Activated T-helper 1 cell treated with anti-CD3 and anti-CD28 coated beads, Interleukin-12 subunit alpha, Interleukin-12 subunit beta, Interleukin-2, Interleukin-4 antibody, amounts not matched to agents 30 ng/mL and 10 ng/mL and 1 ng/mL, durations not matched to agents 14 hours and 24 hours and 36 hours (primary cell): ENCODE measurements around the gene SLBP. TPM values are rescaled to one million over a fixed set of nuclear protein-coding genes. Genes with fewer than 3 reads are reported as not detected.
A peak's percentile ranks its signal among the peaks of the same experiment; 100 is the strongest.

Experiments used
- DNase-seq: peaks from one replicate; pipeline ENCODE4 v3.0.0; 2021; ENCODE audit warnings: low spot score
- H3K27ac Mint-ChIP-seq: one replicate; pipeline ENCODE4 v1.8.0; 2021; ENCODE audit warnings: mild to moderate bottlenecking, mixed read lengths
- H3K27me3 Mint-ChIP-seq: one replicate; pipeline ENCODE4 v1.8.0; 2022; ENCODE audit warnings: mild to moderate bottlenecking, moderate library complexity, mixed read lengths; ENCODE audit not compliant: insufficient read depth
- H3K36me3 Mint-ChIP-seq: one replicate; pipeline ENCODE4 v1.8.0; 2021; ENCODE audit warnings: low read depth, mixed read lengths
- H3K4me1 Mint-ChIP-seq: one replicate; pipeline ENCODE4 v1.8.0; 2021; ENCODE audit warnings: low read depth, mixed read lengths
- H3K4me3 Mint-ChIP-seq: one replicate; pipeline ENCODE4 v1.8.0; 2021; ENCODE audit warnings: mild to moderate bottlenecking, moderate library complexity, mixed read lengths
- H3K9me3 Mint-ChIP-seq: one replicate; pipeline ENCODE4 v1.8.0; 2021; ENCODE audit warnings: mixed read lengths
- intact Hi-C: fragments of 100-400 bp; cut with micrococcal nuclease; formaldehyde crosslinking; loops from one replicate; pipeline ENCODE4 v1.15.1; 2024
- total RNA-seq: library from RNA; stranded (reverse); gene quantifications from 2 replicates; pipeline ENCODE4 v1.2.3, GENCODE V29; 2022

Gene SLBP
- 136 and 140 TPM in 2 replicates for total RNA-seq

DNA sequence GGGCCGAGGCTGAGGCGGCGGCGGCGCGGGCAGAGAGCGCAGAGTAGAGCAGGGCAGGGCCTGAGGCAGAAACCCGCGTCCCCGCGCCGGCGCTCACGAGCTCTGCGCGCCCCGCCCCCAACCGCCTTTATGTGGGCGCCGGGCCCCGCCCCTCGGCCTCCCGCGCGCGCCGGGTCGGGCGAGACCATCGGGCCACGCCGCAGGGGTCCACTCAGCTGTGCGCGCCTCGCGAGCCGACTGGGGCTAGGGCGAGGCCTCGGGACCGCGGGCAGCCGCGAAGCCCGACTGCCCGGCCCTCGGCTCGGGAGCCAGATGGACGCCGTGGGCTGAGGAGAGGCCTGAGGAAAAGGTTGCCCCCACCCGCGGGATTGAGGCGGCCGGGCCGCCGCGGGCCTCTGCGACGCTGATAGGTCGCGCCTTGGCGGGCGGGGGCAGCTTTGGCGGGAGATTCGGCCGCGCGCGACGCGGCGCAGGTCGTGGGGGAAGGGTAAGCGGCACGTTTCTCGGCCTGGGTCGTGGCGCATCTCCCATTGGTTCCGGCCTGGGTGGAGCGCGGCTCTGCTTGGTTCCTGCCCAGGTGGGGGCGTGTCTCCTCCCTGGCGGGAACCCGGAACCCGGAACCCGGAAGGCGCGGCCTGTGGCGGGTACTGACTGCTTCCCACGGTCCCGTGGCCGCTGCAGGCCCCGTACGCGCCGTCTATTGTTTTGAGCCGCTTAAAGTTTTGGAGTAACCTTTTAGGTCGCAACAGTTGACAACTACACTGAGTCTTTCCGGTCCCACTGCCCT lies at the start of gene SLBP:
SLBP (minus strand) TSS at position 104 of the 787 bp plus-strand sequence. CDS start 131 bp downstream, outside the sequence.
- DNase-seq: peak; percentile 99
- intact Hi-C loops: loop anchor here (1.0 to 5.0 kb wide), 15 partner anchors 9 to 930 kb away; partner anchors contain the start of genes CFAP99, FAM193A, FAM53A and FGFRL1
- Mint-ChIP-seq H3K36me3 (peaks cover 28% of the 10 kb centered on the region), H3K4me3 (peak within 1 kb of the TSS; percentile 99), H3K4me1 (peaks cover 59% of the 10 kb centered on the region), H3K27me3 (no peaks in the 10 kb centered on the region), H3K27ac (peak within 1 kb of the TSS; percentile 89), H3K9me3 (no peaks in the 10 kb centered on the region)

DNA sequence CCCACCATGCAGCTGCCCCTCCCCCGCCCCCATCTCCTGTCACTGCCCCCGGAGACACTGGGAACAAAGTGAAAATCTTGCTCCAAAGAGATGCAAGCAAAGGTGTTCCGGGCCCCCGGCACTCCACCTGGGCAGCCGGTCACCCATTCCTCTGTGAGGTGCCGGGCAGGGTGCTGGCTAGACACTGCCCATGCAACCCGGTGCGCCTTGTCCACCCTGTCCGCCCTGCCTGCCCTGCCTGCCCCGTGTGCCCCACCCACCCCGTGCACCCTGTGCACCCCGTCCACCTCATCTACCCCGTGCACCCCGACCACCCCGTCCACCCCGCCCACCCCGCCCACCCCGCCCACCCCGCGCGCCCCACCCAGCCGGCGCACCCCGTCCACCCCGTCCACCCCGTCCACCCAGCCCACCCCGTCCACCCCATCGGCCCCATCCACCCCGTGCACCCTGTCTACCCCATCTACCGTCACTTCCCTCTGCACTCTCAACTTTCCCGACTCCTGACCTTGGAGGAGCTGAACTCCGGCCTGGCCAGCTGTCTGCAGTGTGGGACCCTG lies 49.1 kb upstream of the SLBP start:
- no peak overlapping the region for H3K4me3 Mint-ChIP-seq
- H3K27me3 Mint-ChIP-seq: peaks cover 14% of the 10 kb centered on the region
- no peak overlapping the region for H3K27ac Mint-ChIP-seq
- no peaks in the 10 kb centered on the region for H3K9me3 Mint-ChIP-seq
- intact Hi-C loops: no loop called here
- H3K4me1 Mint-ChIP-seq: peaks cover 6% of the 10 kb centered on the region
- no peaks in the 10 kb centered on the region for H3K36me3 Mint-ChIP-seq
- DNase-seq: no peak

DNA sequence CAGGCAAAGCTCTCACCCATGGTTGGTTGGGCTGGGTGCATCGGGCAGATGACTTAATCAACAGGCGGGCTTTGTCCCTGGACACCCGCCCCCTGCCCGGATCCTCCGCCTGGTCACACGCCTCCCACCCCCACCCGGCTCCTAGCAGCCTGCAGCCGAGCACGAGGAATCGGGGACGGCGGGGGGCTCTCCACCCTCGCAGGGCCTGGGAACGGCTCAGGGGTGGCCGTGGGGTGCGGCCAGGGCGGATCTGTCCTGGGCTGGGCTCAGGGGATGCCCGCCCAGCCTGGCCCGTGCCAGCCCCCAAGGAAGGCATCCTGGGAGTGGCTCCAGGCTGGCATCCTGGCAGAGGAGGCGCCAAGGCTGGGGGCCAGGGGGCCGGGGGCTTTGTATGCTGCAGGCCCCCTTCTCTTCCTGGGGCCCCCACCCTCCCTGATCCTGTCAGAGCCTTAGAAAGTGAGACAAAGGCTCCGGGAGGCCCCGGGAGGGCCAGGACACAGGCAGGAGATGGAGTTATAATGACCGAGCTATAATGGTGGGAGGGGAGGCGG lies 48.5 kb upstream of the SLBP start:
- DNase-seq: no peak
- no peak overlapping the region for H3K27ac Mint-ChIP-seq
- no peak overlapping the region for H3K4me3 Mint-ChIP-seq
- H3K4me1 Mint-ChIP-seq: peaks cover 6% of the 10 kb centered on the region
- H3K27me3 Mint-ChIP-seq: peaks cover 13% of the 10 kb centered on the region
- no peaks in the 10 kb centered on the region for H3K9me3 Mint-ChIP-seq
- intact Hi-C loops: no loop called here
- no peaks in the 10 kb centered on the region for H3K36me3 Mint-ChIP-seq

DNA sequence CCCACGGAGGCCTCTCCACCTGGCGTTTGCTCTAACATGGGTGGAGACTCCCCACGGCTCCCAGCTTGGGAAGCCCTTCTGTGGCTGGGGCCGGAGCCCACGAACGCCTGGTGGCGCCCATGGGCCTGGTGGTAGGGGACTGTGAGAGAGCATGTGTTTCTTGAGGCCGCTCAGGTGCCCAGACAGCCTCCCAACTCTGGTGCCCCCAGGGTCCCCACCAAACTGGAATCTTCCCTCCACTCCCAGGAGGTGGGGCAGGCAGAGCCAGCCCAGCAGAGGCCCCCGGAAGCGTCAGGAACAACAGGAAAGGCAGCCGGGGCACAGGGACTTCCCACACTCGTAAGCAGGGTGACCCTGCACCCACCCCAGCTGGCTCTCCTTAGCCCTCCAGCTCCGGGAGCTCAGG lies 47.7 kb upstream of the SLBP start:
- Mint-ChIP-seq H3K27ac (no peak overlapping the region), H3K9me3 (no peaks in the 10 kb centered on the region), H3K27me3 (peaks cover 7% of the 10 kb centered on the region), H3K4me1 (peaks cover 6% of the 10 kb centered on the region), H3K4me3 (no peak overlapping the region), H3K36me3 (no peaks in the 10 kb centered on the region)
- DNase-seq: no peak
- intact Hi-C loops: no loop called here

DNA sequence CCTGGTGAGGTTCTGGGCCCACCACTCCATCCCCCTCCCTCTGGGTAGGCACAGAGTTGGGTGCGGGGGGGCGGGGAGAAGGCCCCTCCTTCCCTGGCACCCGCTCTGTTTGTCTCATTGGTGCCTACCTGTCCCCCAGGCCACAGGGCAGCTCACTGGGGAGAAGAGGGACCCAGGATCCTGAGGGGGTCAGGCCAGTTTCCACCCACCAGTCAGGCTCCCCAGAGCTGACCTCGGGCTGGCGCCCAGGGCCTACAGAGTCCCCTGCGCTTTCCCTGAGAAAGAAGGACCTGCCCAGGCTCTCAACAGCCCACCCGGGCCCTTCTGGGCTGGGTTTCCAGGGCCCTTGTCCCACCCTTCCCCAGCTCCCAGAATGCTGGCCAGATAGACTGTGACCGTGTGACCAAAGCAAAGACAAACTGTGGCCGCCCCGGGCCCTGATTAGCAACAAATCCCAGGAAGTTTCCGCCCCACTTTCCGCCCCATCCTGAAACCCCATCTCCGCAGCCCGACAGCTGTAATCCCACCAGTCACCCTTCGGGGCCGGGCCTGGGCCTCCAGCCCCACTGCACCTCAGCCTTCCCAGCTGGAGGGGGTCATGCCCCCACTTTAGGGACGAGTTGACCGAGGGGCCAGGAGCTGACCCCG lies 47.2 kb upstream of the SLBP start:
- no peak overlapping the region for H3K27ac Mint-ChIP-seq
- intact Hi-C loops: no loop called here
- H3K9me3 Mint-ChIP-seq: no peaks in the 10 kb centered on the region
- H3K27me3 Mint-ChIP-seq: peaks cover 7% of the 10 kb centered on the region
- H3K36me3 Mint-ChIP-seq: no peaks in the 10 kb centered on the region
- H3K4me3 Mint-ChIP-seq: no peak overlapping the region
- H3K4me1 Mint-ChIP-seq: peaks cover 6% of the 10 kb centered on the region
- no peak for DNase-seq

DNA sequence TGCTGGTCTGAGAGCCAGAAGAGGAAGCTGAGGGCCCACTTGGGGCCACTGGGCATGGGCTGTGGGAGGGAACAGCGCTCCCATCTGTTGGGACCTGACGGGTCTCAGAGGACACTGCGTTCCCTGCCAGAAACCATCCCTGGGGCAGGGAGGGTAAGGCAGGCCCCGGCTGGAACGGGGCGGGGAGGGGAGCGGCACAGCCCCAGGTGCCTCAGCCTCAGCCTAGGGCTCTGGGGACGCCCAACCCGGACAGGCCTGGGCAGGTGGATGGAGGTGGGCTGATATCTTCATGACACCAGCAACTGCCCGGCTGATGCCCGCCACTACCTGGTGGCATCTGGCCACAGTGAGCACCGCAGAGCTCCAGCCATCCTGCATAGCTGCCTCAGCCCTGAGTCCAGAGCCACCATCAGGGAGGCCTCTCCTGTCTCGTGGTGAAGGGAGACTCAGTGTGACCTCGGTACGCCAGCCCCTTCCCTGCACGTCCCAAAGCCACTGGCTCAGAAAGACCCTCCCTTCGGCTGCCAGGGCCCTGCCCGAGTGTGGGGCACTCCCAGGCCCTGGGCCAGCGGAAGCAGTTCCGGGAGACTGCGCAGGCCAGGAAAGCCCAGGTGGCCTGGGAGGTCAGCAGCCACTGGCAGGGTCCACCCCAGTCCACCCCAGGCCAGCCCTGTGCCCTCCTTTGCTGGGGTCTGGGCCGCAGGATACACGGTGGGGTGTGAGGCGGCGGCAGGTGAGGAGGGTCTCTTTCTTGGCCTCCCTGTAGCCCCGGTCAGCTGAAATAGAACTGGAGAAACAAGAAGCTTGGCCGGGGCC lies 46.4 kb upstream of the SLBP start:
- Mint-ChIP-seq H3K4me1 (peaks cover 6% of the 10 kb centered on the region), H3K27ac (no peak overlapping the region), H3K36me3 (no peaks in the 10 kb centered on the region), H3K4me3 (no peak overlapping the region), H3K9me3 (no peaks in the 10 kb centered on the region), H3K27me3 (peaks cover 3% of the 10 kb centered on the region)
- no peak for DNase-seq
- intact Hi-C loops: no loop called here

DNA sequence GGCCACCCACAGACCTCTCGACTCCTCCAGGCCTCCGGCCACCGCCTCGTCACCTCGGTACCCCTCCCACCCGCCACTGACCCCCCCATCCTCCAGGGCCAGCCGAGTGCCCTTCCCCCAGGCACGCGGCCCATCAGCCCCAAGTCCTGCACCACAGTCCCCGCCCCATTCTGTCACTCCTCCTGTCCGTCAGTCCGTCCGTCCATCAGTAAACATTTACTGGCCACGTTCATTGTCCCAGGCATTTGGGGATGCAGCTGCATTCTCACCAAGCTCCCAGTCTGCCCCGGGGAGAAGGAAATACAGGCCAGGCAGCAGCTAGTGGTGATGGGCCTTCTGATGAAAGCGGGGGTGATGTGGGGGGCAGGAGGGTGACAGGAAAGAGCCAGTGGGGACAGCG lies 45.7 kb upstream of the SLBP start:
- Mint-ChIP-seq H3K36me3 (no peaks in the 10 kb centered on the region), H3K4me3 (no peak overlapping the region)

DNA sequence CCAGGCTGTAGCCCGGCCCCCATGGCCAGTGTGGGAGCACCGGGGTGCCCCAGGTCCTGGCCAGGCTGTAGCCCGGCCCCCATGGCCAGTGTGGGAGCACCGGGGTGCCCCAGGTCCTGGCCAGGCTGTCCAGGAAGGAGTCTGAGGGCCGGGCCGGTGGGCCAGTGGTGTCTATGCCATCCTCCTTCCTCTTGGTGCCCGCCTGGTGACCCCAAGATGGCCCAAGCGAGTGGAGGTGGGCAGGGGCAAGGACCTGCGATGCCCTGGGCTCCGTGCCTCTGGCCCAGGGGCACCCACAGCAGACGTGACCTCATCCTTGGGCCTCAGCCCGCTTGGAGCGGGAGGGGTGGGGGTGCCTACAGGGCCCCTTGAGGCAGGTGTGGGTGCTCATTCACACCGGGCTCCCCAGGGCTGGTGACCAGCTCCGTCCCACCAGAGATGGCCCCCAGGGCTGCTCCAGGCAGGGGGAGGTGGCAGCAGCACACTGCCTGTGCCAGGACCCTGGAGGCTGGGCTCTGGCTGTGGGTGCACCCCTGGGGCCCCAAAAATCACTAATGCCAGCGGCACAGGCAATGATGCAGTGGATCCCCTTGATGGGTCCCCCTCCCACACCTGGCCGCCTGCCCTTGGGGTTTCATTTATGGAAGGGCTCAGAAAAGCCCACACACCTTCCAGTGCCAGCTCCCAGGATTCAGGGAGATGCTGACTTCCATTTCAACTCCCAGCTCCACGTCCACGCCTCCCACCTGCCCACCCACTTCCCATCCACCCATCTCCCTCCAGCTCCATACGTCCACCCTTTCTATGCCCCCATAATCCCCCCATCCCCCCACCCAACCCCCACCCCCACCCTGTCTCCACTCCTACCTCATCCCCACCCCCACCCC lies 45.0 kb upstream of the SLBP start:
- Mint-ChIP-seq H3K36me3 (no peaks in the 10 kb centered on the region), H3K4me1 (peaks cover 6% of the 10 kb centered on the region), H3K27me3 (no peaks in the 10 kb centered on the region), H3K4me3 (no peak overlapping the region), H3K9me3 (no peaks in the 10 kb centered on the region), H3K27ac (no peak overlapping the region)
- no peak for DNase-seq
- intact Hi-C loops: no loop called here

More for the DNA sequence above, 45.7 kb upstream of the SLBP start:
- no peak for DNase-seq
- Mint-ChIP-seq H3K27ac (no peak overlapping the region), H3K27me3 (no peaks in the 10 kb centered on the region), H3K9me3 (no peaks in the 10 kb centered on the region), H3K4me1 (peaks cover 6% of the 10 kb centered on the region)
- intact Hi-C loops: no loop called here

DNA sequence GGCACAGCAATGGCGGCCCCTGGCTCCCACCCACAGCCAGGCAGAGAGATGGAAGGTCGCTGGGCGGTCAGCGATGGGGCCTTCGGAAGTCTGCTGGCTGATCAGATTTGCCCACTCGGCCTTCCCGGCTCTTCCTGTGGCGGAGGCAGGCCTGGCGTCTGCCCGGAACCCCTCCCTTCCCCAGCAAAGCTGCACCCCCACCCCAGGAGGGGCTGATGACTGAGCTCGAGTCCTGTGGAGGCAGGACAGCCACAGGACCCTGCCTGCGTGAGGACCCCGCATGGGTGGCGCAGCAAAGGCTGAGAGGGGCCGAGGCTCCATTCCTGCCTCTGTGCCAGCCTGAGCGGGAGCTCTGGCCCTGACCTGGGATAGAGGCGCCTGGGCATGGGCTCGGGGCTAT lies 44.0 kb upstream of the SLBP start:
- H3K4me3 Mint-ChIP-seq: no peak overlapping the region
- no peaks in the 10 kb centered on the region for H3K9me3 Mint-ChIP-seq
- no peak for DNase-seq
- no peaks in the 10 kb centered on the region for H3K27me3 Mint-ChIP-seq
- intact Hi-C loops: no loop called here
- no peak overlapping the region for H3K27ac Mint-ChIP-seq
- H3K36me3 Mint-ChIP-seq: no peaks in the 10 kb centered on the region
- H3K4me1 Mint-ChIP-seq: peaks cover 6% of the 10 kb centered on the region

DNA sequence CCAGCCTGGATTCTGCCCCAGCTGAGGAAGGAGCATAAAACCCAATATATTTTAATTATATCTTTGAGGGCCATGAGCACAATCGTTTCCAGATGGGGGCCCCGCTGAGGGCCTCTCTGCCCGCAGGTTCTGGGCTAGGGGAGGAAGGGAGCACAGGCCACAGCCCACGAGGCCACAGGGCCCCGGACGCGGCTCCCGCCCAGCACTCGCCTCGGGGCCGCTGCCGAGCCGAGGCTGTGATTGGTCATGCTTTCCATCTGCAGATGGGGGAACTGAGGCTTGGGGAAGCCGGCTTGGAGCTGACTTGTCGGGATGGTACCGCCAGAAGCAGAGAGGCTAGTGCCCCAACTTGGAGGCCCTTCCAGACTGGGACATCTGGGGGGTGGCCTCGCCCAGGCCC lies 43.2 kb upstream of the SLBP start:
- H3K27ac Mint-ChIP-seq: no peak overlapping the region
- H3K36me3 Mint-ChIP-seq: no peaks in the 10 kb centered on the region
- no peaks in the 10 kb centered on the region for H3K27me3 Mint-ChIP-seq
- H3K4me3 Mint-ChIP-seq: no peak overlapping the region
- peaks cover 6% of the 10 kb centered on the region for H3K4me1 Mint-ChIP-seq
- H3K9me3 Mint-ChIP-seq: no peaks in the 10 kb centered on the region
- intact Hi-C loops: no loop called here
- DNase-seq: no peak

DNA sequence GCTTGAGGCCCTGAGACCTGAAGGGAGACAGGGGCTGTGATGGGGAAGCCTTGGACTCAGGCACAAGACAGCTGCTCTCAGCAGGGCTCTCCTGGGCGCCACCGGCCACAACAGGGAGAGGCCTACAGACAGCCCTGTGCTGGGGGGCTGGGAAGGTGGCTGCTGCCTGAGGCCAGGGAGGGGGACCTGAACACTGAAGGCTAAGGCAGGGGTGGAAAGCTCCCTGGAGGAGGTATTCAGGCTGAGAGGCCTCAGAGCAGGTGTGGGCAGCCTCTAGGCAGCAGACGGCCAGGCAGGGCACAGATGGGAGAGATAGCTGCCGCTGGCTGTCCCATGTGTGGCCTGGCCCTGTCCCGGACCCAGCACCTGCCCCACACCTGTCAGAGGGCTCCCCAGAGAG lies 42.2 kb upstream of the SLBP start:
- H3K4me1 Mint-ChIP-seq: no peaks in the 10 kb centered on the region
- intact Hi-C loops: no loop called here
- no peaks in the 10 kb centered on the region for H3K27me3 Mint-ChIP-seq
- no peak overlapping the region for H3K4me3 Mint-ChIP-seq
- DNase-seq: no peak
- no peak overlapping the region for H3K27ac Mint-ChIP-seq
- no peaks in the 10 kb centered on the region for H3K36me3 Mint-ChIP-seq
- H3K9me3 Mint-ChIP-seq: no peaks in the 10 kb centered on the region
